Measurements from ENCODE around the gene CHSY1. TPM values are rescaled to one million over a fixed set of nuclear protein-coding genes. Genes with fewer than 3 reads are reported as not detected.

CHSY1 gene
- total RNA-seq, 2 donors from 2014 or later = 45.5 to 54.1 TPM

DNA sequence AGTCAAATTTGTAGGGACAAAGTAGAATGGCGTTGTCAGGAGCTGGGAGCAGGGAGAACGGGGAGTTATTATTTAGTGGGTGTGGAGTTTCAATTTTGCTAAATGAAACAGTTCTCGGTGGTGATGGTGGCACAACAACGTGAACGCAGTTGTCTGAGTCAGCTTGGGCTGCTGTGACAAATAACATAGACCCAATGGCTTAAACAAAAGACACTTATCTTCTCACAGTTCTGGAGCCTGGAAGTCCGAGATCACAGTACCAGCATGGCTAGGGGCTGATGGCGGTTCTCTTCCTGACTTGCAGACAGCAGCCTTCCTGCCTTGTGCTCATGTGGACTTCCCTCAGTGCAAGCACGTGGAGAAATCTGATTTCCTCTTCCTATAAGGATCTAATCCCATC lies 90.2 kb downstream of the CHSY1 start:
- DNase-seq (ENCODE audit: low spot score in 2 of 2) (peak in 1 of 2 donors; percentile 36), ATAC-seq (peak; percentile 71 to 73)
- Mint-ChIP-seq H3K27ac (peak overlapping the region; percentile 36 to 78), H3K9me3 (peaks cover 15 to 31% of the 10 kb centered on the region in 2 donors), H3K36me3 (peaks cover 22 to 53% of the 10 kb centered on the region in 2 donors)

DNA sequence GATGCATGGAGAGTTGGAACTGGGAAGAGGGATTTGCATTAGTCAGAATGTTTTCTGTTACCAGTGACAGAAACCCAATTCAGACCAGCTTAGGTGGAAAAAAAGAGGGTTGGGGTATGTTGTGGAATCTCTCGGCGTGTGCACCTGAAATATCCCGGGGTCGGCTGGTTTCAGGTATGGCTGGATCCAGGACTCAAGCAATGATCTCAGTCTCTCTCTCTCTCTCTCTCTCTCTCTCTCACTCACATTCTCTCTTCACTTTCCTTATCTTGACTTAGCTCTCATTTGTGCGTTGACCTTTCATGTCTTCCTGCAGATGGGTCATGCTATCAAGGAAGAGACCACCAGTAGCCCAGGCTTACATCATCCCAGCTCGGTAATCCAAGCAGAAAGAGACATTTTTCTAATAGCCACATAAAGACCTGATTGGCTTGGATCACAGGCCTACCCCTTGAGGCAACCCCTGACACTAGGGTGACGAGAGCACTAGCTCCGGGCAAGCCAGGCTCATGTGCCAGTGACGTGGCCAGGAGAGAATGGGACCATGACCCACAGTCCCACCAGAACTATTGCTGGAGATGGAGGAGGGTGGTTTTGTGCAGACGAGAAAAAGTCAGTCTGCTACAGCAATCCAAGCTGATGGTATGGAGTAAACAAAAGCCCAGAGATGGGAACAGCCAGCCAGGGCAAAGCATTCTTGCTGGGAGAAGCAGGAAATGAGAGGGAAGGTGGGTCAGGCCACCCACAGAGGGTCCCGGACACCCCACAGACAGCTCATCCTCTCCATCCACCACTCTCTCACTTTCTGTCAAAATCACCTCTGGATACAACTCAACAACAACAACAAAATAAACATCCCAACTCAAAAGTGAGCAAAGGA lies 91.7 kb downstream of the CHSY1 start:
- H3K9me3 Mint-ChIP-seq = peaks cover 15 to 22% of the 10 kb centered on the region in 2 donors
- ATAC-seq (no peak), DNase-seq (ENCODE audit: low spot score in 2 of 2) (no peak)
- peak overlapping the region; percentile 37 to 83 for H3K27ac Mint-ChIP-seq
- peaks cover 11 to 38% of the 10 kb centered on the region in 2 donors for H3K36me3 Mint-ChIP-seq

DNA sequence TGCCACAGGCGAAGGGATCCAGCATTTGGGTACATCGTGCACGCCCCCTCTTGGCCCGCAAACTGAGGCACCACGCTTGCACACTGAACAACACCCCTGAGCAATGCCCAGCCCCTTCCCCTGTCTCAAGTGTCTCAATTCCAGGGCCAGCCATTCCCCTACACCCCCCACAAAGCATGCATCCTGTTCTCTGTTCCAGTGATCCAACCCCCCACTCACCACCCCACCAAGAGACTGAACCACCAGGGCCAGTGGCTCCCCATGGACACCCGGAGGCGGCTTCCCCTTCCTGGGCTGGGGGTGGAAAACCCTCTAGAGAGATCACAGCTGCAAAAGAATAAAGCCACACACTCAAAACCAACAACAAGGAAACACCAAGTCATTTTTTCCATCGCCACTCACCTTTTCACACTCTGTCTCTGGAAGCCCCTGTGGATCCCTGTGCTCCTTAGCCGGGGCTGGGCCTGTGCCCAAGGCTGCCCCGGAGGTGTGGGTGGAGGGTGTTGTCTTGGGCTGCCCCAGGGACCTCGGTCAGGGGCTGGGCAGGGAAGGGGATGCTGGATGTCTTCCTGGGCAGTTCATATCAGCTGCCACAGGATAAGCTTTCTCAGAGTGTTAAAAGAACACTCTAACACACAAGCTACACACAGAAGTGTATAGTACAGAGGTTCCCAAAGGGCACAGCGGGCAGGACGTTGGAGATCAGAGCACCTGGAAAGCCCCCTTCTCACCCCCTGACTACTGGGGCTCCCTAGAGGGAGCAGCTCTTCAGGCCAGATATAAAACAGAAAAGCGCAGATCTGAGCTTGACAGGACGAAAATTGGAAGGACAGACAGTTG lies 92.5 kb downstream of the CHSY1 start:
- peak; percentile 47 to 65 for DNase-seq (ENCODE audit: low spot score in 2 of 2)
- H3K9me3 Mint-ChIP-seq = peaks cover 7 to 18% of the 10 kb centered on the region in 2 donors

DNA sequence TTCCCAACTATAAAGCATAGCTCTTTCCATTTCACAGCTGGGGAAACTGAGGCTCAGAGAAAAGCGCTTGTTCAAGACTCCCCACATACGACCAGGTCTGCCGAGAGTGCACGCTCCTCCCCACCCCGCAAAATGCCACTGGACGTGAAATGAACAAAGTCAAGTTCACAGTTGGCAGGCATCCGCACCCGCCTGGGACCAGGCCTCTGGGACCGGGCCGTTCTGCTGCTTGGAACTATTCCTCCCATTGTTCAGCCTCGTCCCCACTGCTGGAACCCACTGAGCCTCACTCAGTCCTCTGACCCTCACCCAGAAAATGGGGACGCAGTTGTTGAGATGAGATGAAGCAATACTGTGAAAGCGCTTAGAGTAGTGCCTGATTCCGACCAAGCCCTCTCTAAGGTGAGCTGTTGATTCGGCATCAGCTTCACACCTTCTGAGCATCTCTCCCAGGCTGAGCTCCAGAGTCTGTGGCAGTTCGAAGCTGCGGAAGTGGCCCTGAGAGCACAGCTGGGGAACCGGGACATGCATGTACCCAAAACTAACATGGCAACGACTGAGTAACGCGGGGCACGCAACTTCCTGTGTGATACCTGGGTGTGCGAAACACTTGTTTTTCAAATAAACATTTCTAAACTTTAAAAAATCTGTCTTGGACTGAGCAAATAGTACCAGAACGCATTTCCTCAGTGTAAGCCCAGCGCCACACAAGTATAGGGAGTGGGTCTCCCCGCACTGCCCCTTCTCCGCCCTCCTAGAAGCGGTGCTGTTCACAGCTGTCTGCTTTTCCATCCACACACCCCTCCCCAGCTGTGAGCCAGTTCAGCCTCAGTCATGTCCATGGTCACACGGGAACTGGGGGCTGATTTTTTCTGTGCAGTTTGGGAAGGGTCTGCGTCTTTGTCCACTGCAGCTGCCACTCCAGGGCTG lies 93.4 kb downstream of the CHSY1 start:
- Mint-ChIP-seq H3K27ac (peak overlapping the region; percentile 37 to 83), H3K9me3 (peaks cover under 1 to 9% of the 10 kb centered on the region in 2 donors), H3K36me3 (peaks cover 0 to 21% of the 10 kb centered on the region in 2 donors)
- ATAC-seq (no peak), DNase-seq (ENCODE audit: low spot score in 2 of 2) (no peak)

More for the DNA sequence above, 92.5 kb downstream of the CHSY1 start:
- peaks cover 4 to 29% of the 10 kb centered on the region in 2 donors for H3K36me3 Mint-ChIP-seq
- peak; percentile 84 to 87 for ATAC-seq
- peak overlapping the region; percentile 37 to 83 for H3K27ac Mint-ChIP-seq

DNA sequence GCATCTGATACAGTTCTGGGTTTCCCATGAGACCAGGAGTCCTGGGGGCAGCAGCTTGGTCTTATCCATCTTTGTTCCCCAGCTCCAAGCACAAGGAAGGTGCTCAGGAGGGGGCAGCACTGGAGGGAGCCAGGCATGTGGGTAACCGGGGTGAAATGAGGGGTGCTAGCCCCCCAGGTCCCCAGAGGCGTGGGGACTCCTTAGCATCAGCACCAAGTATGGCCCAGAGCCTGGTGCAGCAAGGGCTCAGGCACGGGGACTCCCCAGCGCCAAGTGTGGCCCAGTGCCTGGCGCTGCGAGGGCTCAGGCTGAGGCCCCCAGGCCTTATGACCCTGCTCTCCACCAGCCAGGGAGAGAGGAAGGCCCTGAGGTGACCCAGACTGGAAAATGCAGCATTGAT lies 94.1 kb downstream of the CHSY1 start:
- no peak for DNase-seq (ENCODE audit: low spot score in 2 of 2)
- peaks cover 0 to 18% of the 10 kb centered on the region in 2 donors for H3K36me3 Mint-ChIP-seq
- peaks cover 0 to 8% of the 10 kb centered on the region in 2 donors for H3K9me3 Mint-ChIP-seq
- ATAC-seq = no peak
- no peak overlapping the region for H3K27ac Mint-ChIP-seq

DNA sequence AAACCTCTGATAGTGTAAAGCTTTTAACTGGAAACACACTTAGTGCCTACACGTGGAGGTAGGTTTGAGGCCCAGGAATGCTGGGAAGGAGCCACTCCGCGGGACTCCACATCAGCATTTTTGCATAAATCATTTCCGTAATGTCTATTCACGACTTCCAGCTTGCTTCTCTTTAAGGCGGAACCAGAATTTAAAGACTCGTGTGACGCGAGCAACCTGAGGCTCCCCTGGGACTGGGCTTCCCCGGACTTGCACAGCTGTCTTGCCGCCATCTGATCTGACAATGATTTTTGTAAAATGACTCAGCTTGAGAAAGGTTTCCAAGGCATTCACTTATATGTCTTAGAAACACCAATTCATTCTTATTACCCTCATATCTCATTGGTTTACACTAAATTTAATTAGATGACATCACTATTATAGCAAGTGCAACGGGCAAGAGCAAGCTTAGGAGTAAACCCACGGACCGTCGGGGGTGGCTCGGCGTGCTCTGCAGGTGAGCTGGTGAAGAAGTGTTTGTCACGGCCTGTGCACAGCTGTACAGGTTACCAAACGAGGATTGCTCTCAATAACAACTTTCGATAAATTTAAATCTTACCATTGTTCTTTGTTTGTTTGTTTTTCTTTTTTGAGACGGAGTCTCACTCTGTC lies 95.2 kb downstream of the CHSY1 start:
- ATAC-seq (no peak), DNase-seq (ENCODE audit: low spot score in 2 of 2) (no peak)
- Mint-ChIP-seq H3K36me3 (peaks cover 0 to 9% of the 10 kb centered on the region in 2 donors), H3K27ac (no peak overlapping the region), H3K9me3 (no peaks in the 10 kb centered on the region)

DNA sequence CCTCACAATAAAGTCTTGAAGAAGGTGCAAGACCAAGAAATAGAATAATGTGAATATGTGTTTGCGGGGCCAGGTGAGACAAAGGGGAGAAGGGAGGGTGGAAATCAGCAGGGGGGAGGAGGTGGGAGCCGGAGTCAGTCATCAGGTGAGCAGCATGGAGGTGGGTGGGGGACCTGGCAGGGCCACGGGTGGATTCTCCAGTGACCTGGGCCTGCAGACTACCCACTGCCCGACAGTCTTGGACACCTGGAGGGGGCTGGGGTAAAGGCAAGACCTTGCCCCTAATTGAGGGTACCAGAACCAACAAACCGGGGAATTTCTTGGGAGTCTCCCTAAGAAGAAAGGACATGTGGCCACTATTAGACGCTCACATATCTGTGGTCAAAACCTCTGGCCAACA lies 95.8 kb downstream of the CHSY1 start:
- no peaks in the 10 kb centered on the region for H3K9me3 Mint-ChIP-seq
- H3K27ac Mint-ChIP-seq = no peak overlapping the region
- DNase-seq (ENCODE audit: low spot score in 2 of 2) (no peak), ATAC-seq (no peak)
- peaks cover 0 to 9% of the 10 kb centered on the region in 2 donors for H3K36me3 Mint-ChIP-seq

DNA sequence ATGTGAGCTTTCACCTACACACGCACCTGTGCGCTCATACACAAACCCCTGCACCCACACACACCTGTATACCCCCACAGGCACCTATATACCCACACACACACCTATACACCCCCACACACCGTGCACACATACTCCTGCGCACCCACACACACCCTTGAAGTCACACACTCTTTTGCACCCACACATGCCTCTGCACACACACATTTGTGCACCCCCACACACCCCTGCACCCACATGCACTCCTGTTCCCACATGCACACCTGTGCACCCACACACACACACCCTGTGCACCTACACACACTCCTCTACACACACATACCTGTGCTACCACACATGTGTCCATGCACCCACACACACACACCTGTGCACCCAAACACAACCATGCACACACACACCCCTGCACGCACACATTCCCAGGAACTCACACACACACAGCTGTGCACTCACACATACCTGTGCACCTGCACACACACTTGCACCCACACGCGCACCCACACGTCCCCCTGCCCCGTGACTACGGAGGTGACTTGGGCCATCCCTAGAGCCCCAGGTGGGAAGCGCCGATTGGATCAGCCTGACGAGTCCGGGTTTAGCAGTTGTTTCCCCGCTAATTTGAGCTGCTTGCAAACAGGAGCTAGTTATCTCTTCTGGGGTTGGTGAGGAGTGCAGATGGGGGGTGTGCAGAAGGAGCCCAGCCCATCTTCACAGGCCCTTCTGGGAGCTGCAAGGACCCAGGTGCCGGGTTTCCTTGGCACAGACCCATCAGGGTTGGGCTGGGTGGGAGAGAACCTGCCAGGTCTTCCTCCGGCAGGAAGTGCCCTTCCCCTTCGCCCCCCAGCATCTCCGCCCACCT lies 97.8 kb downstream of the CHSY1 start:
- ATAC-seq = no peak
- H3K9me3 Mint-ChIP-seq = no peaks in the 10 kb centered on the region
- H3K36me3 Mint-ChIP-seq = no peaks in the 10 kb centered on the region
- H3K27ac Mint-ChIP-seq = no peak overlapping the region
- no peak for DNase-seq (ENCODE audit: low spot score in 2 of 2)

DNA sequence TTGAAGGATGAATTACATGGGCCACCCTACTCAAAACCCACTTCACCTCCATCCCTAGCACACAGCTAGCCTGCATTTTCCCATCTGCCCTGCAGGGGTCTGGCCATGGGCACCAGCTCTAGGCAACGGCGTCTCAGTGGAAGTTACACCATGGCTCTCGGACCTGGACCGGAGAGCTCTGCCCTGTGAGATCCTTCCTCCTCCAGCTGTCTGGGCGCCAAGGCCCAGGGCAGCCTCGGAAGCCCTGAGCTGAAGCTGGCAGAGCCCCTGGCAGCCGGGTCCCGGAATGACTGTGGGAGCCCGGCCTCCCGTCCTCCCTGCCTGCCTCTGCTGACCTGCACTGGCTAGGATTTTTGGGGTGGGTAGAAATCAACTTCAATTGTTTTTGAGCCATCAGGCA lies 98.9 kb downstream of the CHSY1 start:
- Mint-ChIP-seq H3K9me3 (no peaks in the 10 kb centered on the region), H3K36me3 (no peaks in the 10 kb centered on the region), H3K27ac (no peak overlapping the region)
- peak; percentile 22 to 34 for ATAC-seq
- no peak for DNase-seq (ENCODE audit: low spot score in 2 of 2)

DNA sequence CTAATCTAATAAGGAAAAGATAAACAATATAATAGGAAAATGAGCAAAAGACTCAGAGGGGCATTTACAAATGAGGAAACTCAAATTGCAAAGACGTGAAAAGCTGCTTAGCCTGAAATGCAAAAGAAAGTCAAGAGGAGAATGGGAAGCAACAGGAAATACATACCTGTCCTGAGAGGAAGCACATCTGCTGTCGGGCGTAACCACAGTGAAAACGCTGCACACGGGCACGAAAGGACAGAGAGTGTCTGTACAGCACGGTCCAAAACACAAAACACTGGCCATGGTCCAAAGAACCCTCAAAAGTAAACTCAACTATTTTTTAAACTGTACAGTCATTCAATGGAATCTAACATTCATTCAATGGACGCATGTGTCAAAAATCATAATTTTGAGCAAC lies 100.6 kb downstream of the CHSY1 start:
- ATAC-seq (no peak), DNase-seq (ENCODE audit: low spot score in 2 of 2) (no peak)
- no peaks in the 10 kb centered on the region for H3K36me3 Mint-ChIP-seq
- H3K27ac Mint-ChIP-seq = no peak overlapping the region
- H3K9me3 Mint-ChIP-seq = no peaks in the 10 kb centered on the region

DNA sequence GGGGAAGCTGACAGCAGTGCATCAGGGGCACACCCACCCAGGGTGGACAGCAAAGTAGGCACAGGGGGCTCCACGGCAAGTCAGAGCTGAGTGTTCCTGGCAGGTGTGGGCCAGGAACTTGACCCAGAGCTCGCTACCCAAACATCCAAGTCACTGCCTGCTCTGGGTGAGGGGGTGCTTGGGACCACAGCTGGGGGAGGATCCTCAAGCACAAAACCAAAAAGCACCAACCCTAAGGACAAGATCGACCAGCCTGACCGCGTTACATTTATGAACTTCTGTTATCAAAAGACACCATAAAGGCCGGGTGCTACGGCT lies 101.2 kb downstream of the CHSY1 start:
- no peak overlapping the region for H3K27ac Mint-ChIP-seq
- no peaks in the 10 kb centered on the region for H3K36me3 Mint-ChIP-seq
- no peak for DNase-seq (ENCODE audit: low spot score in 2 of 2)
- H3K9me3 Mint-ChIP-seq = no peaks in the 10 kb centered on the region
- no peak for ATAC-seq

DNA sequence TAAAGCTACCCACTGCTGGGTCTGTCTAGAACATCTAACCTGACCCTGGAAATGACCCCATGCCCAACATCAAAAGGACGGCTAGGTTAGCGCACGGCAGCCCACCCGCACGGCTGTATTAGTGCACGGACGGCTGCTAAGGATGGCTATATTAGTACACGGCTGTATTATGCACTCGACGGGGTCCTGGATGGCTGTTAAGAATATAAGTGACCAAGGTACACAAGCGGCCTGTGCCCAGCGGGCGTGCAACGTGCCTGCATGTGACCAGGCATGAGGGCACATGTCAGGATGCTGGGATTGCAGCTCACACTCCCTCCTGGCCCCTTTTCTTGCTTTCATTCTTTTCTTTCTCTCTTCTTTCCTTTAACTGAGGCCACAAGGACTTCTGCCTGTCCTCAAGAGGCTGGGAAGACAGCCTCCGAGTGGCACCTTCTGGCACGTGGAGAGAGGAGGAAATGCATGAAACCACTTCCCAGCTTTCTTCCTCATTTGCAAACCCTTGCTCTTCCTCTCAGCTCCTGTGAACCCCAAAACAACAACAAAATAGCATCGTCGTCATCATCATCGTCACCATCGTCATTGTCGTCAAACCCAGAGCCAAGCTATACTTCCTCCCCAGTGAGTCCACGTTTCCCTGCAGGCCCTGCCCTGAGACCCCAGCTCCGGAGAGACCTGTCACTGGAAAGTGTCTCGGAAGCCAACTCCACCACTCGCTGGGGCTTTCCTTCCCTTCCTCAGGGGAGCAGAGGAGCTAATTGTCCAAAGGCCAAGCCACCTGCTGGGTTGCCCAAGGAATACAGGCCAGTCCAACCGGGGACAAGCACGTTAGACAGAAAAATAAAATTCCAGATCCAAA lies 101.8 kb downstream of the CHSY1 start:
- DNase-seq (ENCODE audit: low spot score in 2 of 2) (no peak), ATAC-seq (no peak)
- Mint-ChIP-seq H3K27ac (no peak overlapping the region), H3K9me3 (no peaks in the 10 kb centered on the region), H3K36me3 (no peaks in the 10 kb centered on the region)

DNA sequence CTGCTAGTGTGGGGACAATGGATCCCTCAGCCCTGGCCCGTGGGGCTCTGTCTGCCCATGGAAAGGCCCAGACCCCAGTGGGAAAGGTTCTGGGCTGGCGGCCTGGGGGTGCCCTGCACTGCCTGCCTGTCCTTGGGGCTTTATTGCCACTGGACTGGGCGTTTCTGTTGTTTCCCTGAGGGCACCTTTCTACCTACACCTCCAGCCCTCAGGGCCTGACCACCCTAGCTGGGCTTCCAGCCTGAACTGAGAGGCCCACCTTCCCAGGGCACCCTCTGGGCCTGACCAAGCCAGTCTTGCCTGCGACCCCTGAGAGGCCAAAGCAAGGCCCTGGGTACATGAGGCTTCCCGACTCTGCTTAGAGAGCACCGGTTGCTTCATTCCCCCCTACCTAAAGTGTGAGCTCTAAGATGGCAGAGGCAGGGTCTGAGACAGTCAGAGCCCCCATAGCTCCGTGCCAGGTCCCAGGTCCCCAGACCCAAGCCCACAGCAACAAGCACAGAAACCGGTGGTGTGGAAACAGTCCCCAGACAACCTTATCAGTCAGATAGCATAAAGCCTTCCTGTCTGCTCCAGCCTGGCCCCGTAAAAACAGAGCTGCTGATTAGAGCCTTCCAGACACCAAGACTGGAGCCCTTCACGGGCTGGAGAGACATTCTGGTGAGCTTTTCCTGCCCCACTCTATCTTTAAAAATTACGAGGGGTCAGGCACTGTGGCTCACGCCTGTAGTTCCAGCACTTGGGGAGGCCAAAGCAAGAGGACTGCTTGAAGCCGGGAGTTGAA lies 102.8 kb downstream of the CHSY1 start:
- H3K9me3 Mint-ChIP-seq = no peaks in the 10 kb centered on the region
- no peak for ATAC-seq
- H3K27ac Mint-ChIP-seq = no peak overlapping the region
- no peaks in the 10 kb centered on the region for H3K36me3 Mint-ChIP-seq
- no peak for DNase-seq (ENCODE audit: low spot score in 2 of 2)

Measured in activated naive CD4-positive, alpha-beta T cell treated with anti-CD3 and anti-CD28 coated beads, Interleukin-2, amount 50 U/mL, for 72 hours (primary cell).